Keratinocyte (primary cell): ENCODE measurements around the gene ZNF398. TPM values are rescaled to one million over a fixed set of nuclear protein-coding genes. Genes with fewer than 3 reads are reported as not detected.
A peak's percentile ranks its signal among the peaks of the same experiment; 100 is the strongest.

Source experiments
- DNase-seq: peaks from one replicate; pipeline ENCODE4 v3.0.0-alpha.2; 2011; ENCODE audit warnings: low read depth, missing footprints, low spot score
- FAIRE-seq: peaks from 2 replicates; lab custom pipeline; 2011; peaks lifted over from hg19 to GRCh38; lab: Jason Lieb, UNC
- H2AFZ ChIP-seq: 2 replicates; pipeline ENCODE4 v1.6.0; 2012; ENCODE audit warnings: low read length, control low read depth, inconsistent platforms; ENCODE audit not compliant: control insufficient read depth
- H3K27ac ChIP-seq: 2 replicates; pipeline ENCODE4 v1.5.1; 2011; ENCODE audit warnings: low read length; ENCODE audit not compliant: control insufficient read depth, insufficient read depth
- H3K27me3 ChIP-seq: 3 replicates; pipeline ENCODE4 v1.6.0; 2011; ENCODE audit warnings: low read length; ENCODE audit not compliant: control insufficient read depth, insufficient read depth; ENCODE audit errors: extremely low read depth
- H3K36me3 ChIP-seq, 2 experiments: 2 replicates in 1 of 2; 3 replicates in 1 of 2; pipeline ENCODE4 v1.5.1; 2011; ENCODE audit warnings: low read length in 2 of 2, mild to moderate bottlenecking in 1 of 2; ENCODE audit not compliant: control insufficient read depth in 2 of 2, insufficient read depth in 2 of 2; ENCODE audit errors: extremely low read depth in 1 of 2
- H3K4me1 ChIP-seq: 3 replicates; pipeline ENCODE4 v1.5.1; 2011; ENCODE audit warnings: low read length; ENCODE audit not compliant: control insufficient read depth, insufficient read depth; ENCODE audit errors: extremely low read depth
- H3K4me2 ChIP-seq: 3 replicates; pipeline ENCODE4 v1.6.0; 2011; ENCODE audit warnings: low read depth, low read length; ENCODE audit not compliant: control insufficient read depth, insufficient read depth; ENCODE audit errors: extremely low read depth
- H3K4me3 ChIP-seq, 3 experiments: fragments of 200-600 bp in 1 of 3; sonication (generic) in 1 of 3; 2 replicates in 2 of 3; 3 replicates in 1 of 3; pipeline ENCODE4 v1.5.1; 2011 to 2016; ENCODE audit warnings: low read length in 3 of 3, mild to moderate bottlenecking in 3 of 3, control low read depth in 2 of 3, inconsistent platforms in 1 of 3, low read depth in 1 of 3, mixed read lengths in 1 of 3, mixed run types in 1 of 3, moderate library complexity in 1 of 3; ENCODE audit not compliant: control insufficient read depth in 2 of 3, insufficient read depth in 2 of 3; ENCODE audit errors: extremely low read depth in 1 of 3
- H3K79me2 ChIP-seq: 2 replicates; pipeline ENCODE4 v1.6.0; 2012; ENCODE audit warnings: low read length; ENCODE audit not compliant: control insufficient read depth, insufficient read depth
- H3K9ac ChIP-seq: 3 replicates; pipeline ENCODE4 v1.6.0; 2011; ENCODE audit warnings: low read length; ENCODE audit not compliant: control insufficient read depth, insufficient read depth; ENCODE audit errors: extremely low read depth
- H3K9me1 ChIP-seq: 3 replicates; pipeline ENCODE4 v1.6.0; 2011; ENCODE audit warnings: low read length; ENCODE audit not compliant: control insufficient read depth, insufficient read depth; ENCODE audit errors: extremely low read depth
- H3K9me3 ChIP-seq: 2 replicates; pipeline ENCODE4 v1.5.1; 2012; ENCODE audit warnings: low read depth, low read length; ENCODE audit not compliant: control insufficient read depth
- H4K20me1 ChIP-seq: 3 replicates; pipeline ENCODE4 v1.6.0; 2011; ENCODE audit warnings: low read length; ENCODE audit not compliant: control insufficient read depth, insufficient read depth; ENCODE audit errors: extremely low read depth
- CTCF ChIP-seq, 3 experiments: IDR thresholded peaks in 1 of 3; conservative IDR thresholded peaks in 1 of 3; optimal IDR thresholded peaks in 1 of 3; 2 replicates in 2 of 3; 3 replicates in 1 of 3; pipeline versions ENCODE3 to v1.5.1; 2011; ENCODE audit warnings: low read length in 3 of 3, mild to moderate bottlenecking in 3 of 3, moderate library complexity in 2 of 3, control low read depth in 1 of 3, inconsistent platforms in 1 of 3; ENCODE audit not compliant: insufficient read depth in 2 of 3; ENCODE audit errors: extremely low read depth in 1 of 3
- EZH2 ChIP-seq: IDR thresholded peaks from one replicate; pipeline ENCODE4 v1.6.1; 2012; ENCODE audit warnings: inconsistent platforms, mild to moderate bottlenecking, low read length, moderate library complexity
- dilution Hi-C: fragments of 300-500 bp; cut with MboI; formaldehyde crosslinking; loops from one replicate; pipeline ENCODE4 v1.7.0; 2020; ENCODE audit warnings: low sequenced_read_pairs; ENCODE audit not compliant: extremely low pct_ligation_motif_present
- polyA minus RNA-seq, 3 experiments: library from RNA; depleted of rRNA, polyadenylated mRNA; stranded (reverse); fragments of >200 nt; gene quantifications; 1 replicate in 1 of 3; 2 replicates in 1 of 3; 3 replicates in 1 of 3; pipeline ENCODE4 v1.2.3, GENCODE V29; 2011
- polyA plus RNA-seq, 5 experiments: library from polyadenylated mRNA; depleted of rRNA in 3 of 5; stranded (reverse) in 3 of 5; stranded (forward) in 1 of 5; unstranded in 1 of 5; fragments of >200 nt; gene quantifications; 1 replicate in 1 of 5; 2 replicates in 3 of 5; 3 replicates in 1 of 5; pipeline versions ENCODE4 v1.2.1 to v1.2.3, GENCODE V29; 2011 to 2012; ENCODE audit warnings: missing spikeins in 2 of 5, low read depth in 1 of 5, low replicate concordance in 1 of 5

Gene ZNF398
- polyA plus RNA-seq (7.4 to 8.6 TPM (median 7.5 TPM) in 3 replicates), polyA minus RNA-seq (23.5 to 48.7 TPM (median 34.1 TPM) in 3 replicates)
- 5.7 TPM for polyA plus RNA-seq (2011; ENCODE audit: low read depth)
- 4.1 and 5.5 TPM in 2 replicates for polyA plus RNA-seq (2011; cell fraction: cytosol; rRNA removed)
- 12.6 and 13.3 TPM in 2 replicates for polyA plus RNA-seq (2011; cell fraction: nucleus; rRNA removed)
- polyA plus RNA-seq (2012; ENCODE audit: low replicate concordance), result 7.7 and 8.8 TPM in 2 replicates
- 12.5 TPM for polyA minus RNA-seq (2011; cell fraction: cytosol; rRNA and poly(A)+ RNA removed)
- 19.3 and 25.4 TPM in 2 replicates for polyA minus RNA-seq (2011; cell fraction: nucleus; rRNA and poly(A)+ RNA removed)

- H3K27me3 ChIP-seq, result no peaks in the 10 kb centered on the region
- H3K9ac ChIP-seq, result peak within 1 kb of the TSS; percentile 85
- peaks cover 48% of the 10 kb centered on the region for H3K79me2 ChIP-seq
- FAIRE-seq (no peak), DNase-seq (no peak)
- no peaks in the 10 kb centered on the region for H4K20me1 ChIP-seq
- TF ChIP-seq CTCF (optimal IDR thresholded peaks at IDR 0.05 in 1 of 3, IDR thresholded peaks at IDR 0.05 in 1 of 3, conservative IDR thresholded peaks at IDR 0.05 in 1 of 3; ENCODE audit: extremely low read depth in 1 of 3, insufficient read depth in 2 of 3, low read length in 3 of 3) (peak; percentile 44 to 79 (median 44)), EZH2 (no peak)
- H3K9me1 ChIP-seq, result no peaks in the 10 kb centered on the region
- peak within 1 kb of the TSS; percentile 89 for H3K4me2 ChIP-seq
- H3K36me3 ChIP-seq, result peaks cover 3% of the 10 kb centered on the region in 2 experiments
- dilution Hi-C loops, result no loop called here
- peaks cover 21% of the 10 kb centered on the region for H3K4me1 ChIP-seq
- peak within 1 kb of the TSS; percentile 92 for H2AFZ ChIP-seq
- peak within 1 kb of the TSS; percentile 91 to 95 (median 92) for H3K4me3 ChIP-seq
- no peaks in the 10 kb centered on the region for H3K9me3 ChIP-seq
- H3K27ac ChIP-seq, result peak within 1 kb of the TSS; percentile 94
These were observed at the start of gene ZNF398 for GRCh38 chr7:149147072-149147751. TSS of gene ZNF398 (plus strand) at chr7:149147453. CDS start at chr7:149147743, 290 bp downstream.

- no peaks in the 10 kb centered on the region for H3K9me1 ChIP-seq
- DNase-seq, result no peak
- H3K36me3 ChIP-seq, result peaks cover 0 to 4% of the 10 kb centered on the region in 2 experiments
- no peak overlapping the region for H2AFZ ChIP-seq
- no peaks in the 10 kb centered on the region for H3K4me1 ChIP-seq
- H3K4me2 ChIP-seq, result no peak overlapping the region
- dilution Hi-C loops, result no loop called here
- no peaks in the 10 kb centered on the region for H3K27me3 ChIP-seq
- H3K9me3 ChIP-seq, result no peaks in the 10 kb centered on the region
- no peak for FAIRE-seq
- no peak overlapping the region for H3K4me3 ChIP-seq
- TF ChIP-seq EZH2 (no peak), CTCF (optimal IDR thresholded peaks at IDR 0.05 in 1 of 3, IDR thresholded peaks at IDR 0.05 in 1 of 3, conservative IDR thresholded peaks at IDR 0.05 in 1 of 3; ENCODE audit: extremely low read depth in 1 of 3, insufficient read depth in 2 of 3, low read length in 3 of 3) (no peak)
- H3K9ac ChIP-seq, result no peak overlapping the region
- no peaks in the 10 kb centered on the region for H4K20me1 ChIP-seq
- no peak overlapping the region for H3K27ac ChIP-seq
- no peaks in the 10 kb centered on the region for H3K79me2 ChIP-seq
These were observed 48.2 kb upstream of the ZNF398 start for GRCh38 chr7:149099058-149099457.
